H4 (cell line): ENCODE results near the gene IL9. TPM values are rescaled to one million over a fixed set of nuclear protein-coding genes. Genes with fewer than 3 reads are reported as not detected.

ENCODE experiments used
- DNase-seq: peaks from one replicate; pipeline ENCODE4 v3.0.0-alpha.2; 2015; ENCODE audit warnings: low spot score
- total RNA-seq: library from RNA; depleted of rRNA; stranded (reverse); fragments of >200 nt; shearing (Covaris generic); gene quantifications from 2 replicates; pipeline ENCODE4 v1.2.3, GENCODE V29; 2014

The IL9 gene
- total RNA-seq, 1 experiment from 2014 or later = not detected

DNA sequence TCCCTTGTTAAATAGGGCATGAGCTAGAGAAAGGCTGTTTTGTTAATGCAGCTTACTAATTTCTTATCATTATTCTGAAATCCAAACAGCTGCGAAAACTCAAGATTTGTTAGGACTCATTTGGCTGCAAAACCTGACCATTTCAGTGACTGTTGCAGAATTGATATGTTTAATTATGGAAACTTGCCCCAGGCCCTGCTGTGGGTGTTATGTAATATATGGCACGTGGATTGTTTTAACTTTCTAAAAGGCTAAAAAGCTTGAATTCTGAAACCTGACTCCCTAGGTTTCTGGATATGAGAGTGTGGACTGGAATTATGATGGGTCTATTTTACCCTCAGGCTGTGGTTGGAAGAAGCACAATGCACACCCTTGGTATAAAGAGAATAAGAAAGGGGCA is 4.4 kb downstream of the IL9 start:
- DNase-seq = peak; percentile 37

DNA sequence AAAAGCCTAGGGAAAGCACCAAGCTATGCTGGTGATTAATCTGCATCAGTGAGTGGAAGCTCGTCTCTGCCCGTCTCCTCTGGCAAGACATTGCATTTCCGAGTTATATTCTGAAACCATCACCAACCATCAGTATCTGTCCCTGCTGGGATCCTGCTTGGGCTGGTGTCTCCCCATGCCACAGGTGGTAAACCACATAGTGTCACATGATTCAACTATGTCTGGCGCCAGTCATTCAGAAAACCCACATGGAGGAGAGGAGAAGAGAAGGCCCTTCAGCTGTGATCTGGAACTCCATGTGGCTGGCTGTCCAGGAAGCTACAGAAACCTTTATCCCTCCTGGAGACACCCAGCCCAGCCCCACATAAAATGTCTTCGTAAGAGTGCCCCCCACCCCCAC is 4.8 kb downstream of the IL9 start:
- peak; percentile 55 for DNase-seq

DNA sequence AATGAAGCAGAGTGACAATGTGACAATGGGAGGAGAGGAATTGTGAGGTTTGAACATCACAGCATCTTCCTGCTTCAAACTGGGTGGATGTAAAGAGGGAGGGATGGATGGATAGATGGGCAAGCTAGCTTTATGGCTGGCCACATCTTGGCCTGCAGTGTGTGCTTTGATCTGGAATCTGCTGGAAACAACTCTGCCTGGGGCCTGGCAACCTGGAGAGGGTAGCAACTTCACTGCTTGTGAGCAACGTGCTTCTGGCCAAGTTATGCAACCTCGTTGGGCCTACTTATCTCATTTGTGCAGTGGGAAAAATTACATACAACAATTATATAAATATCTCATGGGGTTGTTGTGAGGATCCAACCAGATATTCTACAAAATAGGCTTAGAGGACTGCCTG is 5.3 kb downstream of the IL9 start:
- DNase-seq = no peak

DNA sequence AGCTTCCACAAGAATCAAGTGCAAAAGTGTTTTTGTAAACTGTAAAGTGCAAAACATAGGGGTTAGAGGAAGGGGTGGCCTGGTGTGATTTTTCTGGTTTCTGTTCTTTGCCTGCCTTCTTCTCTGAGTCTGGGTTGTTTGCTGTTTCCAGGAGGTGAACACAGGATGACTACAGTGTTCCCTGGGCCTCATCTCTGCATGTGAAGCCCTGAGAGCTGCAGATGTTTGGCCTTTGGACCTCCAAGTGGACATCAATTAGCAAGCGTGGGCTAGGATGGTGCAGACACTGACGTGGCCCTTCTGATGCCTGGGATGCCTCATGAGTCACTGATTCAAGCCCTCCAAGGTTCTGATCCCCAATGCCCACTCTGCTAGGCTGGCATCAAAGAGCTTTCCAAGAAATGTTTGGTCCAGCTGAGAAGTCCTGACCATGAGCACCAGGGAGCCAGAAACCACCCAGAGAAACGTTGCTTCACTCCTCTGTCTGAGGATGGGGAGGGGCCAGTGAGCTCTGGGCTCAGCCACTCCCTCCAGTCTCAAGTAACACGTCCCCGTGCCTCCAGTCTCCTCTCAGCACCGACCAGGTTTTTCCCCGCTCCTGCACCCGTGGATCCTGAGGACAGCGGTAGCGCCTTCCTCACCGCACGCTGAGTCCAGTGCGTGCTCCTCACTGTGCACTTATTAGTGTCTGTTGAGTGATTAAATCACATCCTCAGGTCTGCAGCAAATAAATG is 7.6 kb downstream of the IL9 start:
- DNase-seq = peak; percentile 67

DNA sequence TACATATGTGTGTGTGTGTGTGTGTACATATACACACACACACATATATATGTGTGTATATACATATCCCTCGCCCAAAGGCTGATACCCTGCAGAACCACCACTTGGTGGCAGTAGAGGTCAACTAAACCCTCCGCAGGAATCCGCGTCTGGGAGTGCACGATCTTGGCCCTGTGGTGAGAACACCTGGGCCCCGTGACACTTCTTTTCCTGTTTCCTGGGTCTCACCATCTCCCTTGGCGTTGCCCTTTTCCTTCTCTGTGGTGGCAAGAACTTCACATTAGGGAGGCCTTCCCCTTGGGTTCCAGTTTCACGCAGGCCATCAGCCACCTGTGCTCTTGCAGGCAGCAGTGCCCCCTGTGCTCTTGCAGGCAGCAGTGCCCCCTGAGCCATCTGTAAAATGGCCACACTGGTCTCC is 8.2 kb downstream of the IL9 start:
- peak; percentile 86 for DNase-seq

DNA sequence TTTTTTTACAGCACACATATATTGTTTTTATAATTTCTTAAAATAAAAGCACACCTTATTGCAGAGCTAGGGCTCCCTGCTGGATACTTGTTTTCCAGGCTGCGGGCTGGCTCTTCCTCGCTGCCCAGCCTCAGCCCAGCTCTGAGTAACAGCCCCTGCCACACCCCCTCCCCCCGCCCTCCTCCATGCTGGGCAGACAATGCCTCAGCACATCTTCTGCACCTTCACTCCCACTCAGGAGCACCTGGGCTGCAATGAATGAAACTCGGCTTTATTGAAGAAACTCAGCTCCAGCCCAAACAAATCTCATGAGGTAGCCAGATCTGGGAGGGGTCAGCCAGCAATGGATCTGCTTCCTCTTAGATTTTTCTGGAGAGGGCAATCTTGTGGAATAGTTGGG is 9.5 kb downstream of the IL9 start:
- DNase-seq = no peak

DNA sequence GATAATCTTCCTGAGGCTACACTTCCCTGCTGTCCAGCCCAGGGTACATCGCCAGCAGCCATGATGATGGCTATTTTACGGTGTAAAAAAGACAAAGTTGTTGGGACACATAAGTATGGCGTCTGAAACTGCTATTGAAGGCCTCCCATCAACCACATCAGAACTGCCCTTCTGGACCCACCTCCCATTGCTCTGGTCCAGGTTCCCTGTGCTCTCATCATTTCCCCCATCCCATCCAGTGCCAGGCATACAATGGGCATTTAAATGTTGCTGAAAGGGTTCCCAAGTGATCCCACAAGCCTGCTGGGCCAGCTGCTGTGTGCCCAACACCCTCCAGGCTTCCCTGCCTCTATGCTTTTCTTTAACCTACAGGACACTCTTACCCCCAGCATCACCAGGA is 10.6 kb downstream of the IL9 start:
- DNase-seq = no peak

DNA sequence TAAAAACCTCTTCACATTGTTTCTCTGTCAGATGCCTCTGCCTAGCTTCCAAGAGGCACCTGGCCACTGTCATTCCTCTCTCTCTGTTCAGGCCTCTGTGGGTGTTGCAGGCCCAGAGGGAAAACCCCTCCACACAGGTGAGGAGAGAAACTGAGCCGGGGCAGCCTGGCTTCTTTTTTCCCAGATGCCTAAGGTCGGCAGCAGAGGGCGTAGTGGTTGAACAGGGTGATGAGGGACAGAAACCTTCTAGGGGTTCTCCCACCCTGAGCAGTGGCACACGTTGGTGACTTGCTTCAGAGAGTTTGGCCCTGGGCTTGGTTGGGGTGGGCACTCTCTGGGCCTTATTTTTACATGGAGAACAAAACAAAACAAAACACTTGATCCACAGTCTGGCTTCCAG is 12.2 kb downstream of the IL9 start:
- DNase-seq = no peak

DNA sequence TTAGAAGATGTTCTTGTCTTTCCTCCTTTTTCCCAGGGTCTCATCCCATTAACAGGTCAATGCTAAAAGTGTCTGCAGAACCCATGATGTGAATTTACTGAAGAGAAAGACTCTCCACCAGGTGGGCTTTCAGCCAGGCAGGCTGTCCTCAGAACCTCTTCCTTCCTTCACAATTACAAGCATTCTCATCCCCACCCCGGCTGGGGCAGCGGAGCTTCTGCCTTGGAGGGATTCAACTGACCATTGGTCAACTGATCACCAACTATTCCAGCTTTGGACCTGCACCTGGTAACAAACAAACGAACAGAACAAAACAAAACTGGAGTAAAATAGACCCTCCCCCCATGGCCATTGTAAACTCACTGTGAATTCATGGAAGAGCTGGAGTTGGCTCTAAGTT is 12.6 kb downstream of the IL9 start:
- DNase-seq = no peak

DNA sequence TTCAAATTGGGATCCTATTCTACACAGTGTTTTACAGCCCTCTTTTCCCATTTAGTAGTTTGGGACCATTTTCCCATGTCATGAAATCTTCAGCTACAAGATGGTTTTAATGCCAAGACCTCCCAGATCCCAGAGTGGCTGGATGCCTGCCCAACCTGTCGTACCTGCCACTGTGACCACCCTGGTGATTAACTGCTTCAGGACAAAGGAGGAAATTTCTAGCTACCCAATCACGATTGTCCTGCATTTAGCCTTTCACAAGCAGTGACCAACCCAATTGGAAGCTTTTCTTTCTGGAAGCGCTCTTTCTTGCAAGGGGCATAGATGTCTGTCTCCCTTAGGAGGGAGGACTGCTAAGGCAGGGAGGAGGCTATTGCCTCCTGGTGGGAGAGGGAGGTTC is 13.8 kb downstream of the IL9 start:
- no peak for DNase-seq

DNA sequence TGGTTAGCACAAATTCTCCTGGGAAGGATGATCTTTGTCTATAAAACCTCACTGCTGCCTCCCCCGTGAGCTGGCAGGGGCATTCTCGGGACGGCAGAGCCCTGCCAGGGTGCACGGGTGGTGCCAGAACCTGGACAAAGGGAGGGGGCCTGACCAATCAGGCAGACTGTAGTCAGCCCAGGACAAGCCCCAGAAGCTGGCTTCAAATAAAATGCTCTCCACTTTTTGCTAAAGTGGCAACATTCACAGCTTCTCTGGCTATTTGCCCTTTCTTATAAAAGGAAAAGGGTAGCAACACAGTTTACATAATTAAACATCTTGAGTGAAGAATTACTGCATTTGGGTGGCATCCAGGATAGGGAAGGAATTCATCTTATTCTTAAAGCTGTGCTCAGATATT is 14.4 kb downstream of the IL9 start:
- DNase-seq = no peak

DNA sequence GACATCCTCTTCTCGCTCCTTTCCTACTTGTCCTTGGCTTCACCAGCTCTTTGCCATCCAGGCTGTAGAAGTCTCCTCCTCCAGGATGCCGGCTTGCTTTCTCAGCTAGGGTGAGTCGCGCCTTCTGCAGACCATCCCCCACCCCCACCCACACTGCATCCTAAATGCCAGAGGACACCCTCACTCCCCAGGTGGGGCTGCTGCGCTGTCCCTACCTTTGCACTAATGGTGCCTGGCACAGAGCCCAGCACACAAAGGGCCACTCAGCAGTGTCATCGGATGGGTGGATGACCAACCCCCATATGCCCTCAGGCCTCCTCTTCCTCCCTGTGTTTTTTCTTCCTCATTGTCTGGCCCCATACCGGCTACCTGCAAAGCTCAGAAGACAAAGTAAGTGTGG is 14.8 kb downstream of the IL9 start:
- DNase-seq = no peak

DNA sequence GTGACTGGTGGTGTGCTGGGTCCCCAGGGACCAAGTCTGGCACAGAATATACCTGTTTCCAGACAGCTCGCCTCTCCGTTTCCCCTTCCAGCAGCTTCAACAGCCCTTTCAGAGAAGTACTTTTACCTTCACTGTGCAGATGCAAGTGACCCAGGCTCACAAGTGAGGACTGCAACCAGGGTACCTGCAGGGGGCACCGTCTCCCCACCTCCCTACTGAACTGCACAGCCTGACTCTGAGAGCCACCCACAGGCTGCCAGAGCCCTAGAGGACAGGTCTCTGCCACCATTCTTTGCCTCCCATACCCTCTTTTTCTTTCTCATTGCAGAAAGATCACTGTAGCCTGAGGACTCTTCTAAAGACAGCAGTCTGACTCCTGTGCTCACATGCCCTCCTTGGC is 15.4 kb downstream of the IL9 start:
- DNase-seq = peak; percentile 57

DNA sequence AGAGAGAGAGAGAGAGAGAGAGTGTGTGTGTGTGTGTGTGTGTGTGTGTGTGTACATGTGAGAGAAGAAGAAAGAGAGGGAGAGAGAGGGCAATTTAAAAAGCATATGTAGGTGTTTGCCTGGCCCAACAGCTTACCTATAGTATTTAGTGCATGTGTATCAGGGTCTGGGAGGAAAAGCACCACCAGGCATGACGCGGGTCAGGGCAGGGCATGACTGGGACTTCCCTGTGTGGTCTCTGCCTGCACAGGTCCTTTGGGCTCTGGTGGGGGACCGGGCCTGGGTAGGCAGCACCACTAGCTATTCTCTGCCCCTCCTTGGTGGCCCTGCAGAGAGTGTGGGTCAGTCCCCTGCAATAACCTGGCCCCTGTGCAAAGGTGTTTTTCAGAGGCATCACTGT is 16.1 kb downstream of the IL9 start:
- no peak for DNase-seq

DNA sequence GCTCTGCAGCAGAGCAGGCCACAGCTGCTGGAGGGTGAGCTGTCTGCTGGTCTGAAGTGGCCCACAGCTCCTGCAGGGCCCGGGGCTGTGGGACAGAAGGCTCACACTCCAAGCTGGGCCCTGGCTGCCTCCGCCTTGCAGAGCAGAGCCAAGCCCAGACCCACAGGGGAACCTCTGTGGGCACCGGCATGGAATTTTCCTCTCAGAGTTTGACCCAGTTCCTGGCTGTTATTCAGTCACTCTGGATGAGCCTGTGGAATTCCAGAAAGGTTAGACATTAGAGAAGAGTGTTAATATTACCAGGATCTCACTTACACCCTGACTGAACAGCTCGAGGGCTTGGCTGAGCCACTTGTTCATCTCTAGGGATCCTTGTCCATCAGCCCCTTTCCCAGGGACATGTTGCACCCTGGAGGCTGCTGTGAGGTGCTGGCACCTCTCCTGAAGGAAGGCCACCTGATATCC is 17.5 kb downstream of the IL9 start:
- no peak for DNase-seq

DNA sequence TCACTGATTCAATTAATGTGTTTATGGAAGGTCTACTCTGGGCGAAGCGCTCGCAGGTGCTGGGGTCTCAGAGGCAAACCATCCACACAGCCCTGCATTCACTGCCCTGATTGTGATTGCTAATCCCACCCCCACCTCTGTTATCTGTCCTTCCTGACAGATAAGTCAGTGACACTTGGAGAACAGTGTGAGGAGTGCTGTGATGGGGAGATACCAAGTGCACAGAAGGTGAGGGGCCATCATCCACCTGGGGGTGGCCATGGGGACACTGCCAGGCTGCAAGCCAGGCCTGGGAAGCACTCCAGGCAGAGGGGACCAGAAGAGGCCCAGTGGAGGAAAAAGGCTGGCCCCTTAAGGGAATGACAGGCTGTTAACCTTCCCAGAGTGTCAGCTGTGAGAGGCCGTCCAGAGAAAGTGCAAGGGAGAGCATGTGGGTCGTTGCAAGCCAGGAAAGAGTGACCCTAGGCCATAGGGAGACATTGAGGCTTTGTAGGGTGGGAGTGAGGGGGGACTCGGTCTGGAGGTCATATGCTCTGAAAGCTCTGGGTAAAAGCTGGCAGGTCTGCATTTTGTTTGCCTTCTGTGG is 18.0 kb downstream of the IL9 start:
- DNase-seq = no peak

DNA sequence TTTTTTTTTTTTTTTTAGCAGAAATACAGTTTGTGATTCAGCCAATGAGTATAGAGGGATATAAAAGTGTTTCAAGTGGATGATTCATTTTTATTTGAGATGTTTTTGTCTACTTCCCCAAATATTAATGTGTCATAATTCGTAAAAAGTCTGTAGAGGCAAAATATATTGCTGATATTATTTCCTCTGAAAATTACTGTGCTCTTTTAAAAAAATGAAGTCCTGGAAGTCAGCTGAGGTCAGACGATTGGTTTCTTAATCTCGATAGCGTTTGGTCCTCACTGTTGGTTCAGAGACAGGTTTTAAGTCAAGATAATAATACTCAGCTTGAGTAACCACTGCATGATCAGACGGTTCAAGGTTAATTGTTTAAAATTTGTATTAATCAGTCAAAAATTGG is 19.5 kb downstream of the IL9 start:
- DNase-seq = no peak

DNA sequence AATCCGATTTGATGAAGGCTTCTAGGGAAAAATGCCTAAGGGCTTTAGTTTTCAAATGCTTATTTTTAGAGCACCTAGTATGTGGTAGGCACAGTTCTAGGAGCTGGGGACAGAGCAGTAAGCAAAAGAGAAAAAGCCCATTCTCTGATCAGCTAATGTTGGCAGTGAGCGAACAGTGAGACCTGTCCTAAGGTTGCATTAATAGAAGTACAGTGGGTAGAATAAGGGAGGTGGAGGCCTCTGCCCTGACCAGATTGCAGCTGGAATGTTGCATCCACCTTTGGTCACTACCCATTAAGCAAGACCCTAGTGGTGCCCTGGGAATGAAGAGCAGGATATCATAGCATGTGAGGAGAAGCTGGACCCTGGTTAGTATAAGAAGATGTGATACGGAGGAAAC is 20.1 kb downstream of the IL9 start:
- no peak for DNase-seq

DNA sequence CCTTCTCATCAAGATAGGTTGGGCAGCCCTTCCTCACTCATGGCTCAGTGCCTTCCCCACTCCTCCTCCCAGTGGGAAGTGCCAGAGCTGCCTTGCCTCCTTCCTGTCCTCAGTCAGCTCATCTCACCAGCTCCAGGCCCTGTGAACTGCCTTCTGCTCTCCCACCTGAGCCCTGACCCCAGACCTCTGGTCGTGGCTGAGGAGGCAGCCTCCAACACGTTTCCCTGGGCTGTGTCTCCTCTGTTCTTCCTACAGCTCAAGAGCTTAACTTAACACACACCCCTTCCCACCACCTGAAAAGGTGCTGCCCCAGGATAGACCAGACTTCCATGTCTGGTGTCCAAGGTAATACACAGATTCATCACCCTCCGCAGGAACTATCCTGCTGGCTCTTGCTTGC is 21.2 kb downstream of the IL9 start:
- no peak for DNase-seq

DNA sequence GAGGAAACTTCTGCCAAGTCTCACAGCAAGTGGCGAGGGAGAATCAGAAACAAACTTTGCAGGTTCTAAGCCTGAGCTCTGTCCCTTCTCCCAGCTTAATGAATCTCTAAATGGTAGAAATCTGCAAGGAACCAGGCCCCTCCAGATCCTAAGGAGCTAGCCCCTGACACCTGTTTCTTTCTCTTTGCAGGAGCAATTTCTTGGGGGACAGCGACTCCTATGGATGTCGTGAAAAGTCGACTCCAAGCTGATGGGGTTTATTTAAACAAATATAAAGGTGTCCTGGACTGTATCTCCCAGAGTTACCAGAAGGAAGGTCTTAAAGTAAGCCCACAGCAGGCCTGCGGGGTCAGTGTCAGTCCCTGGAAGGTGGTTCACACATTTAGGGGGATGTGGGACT is 21.8 kb downstream of the IL9 start:
- no peak for DNase-seq

DNA sequence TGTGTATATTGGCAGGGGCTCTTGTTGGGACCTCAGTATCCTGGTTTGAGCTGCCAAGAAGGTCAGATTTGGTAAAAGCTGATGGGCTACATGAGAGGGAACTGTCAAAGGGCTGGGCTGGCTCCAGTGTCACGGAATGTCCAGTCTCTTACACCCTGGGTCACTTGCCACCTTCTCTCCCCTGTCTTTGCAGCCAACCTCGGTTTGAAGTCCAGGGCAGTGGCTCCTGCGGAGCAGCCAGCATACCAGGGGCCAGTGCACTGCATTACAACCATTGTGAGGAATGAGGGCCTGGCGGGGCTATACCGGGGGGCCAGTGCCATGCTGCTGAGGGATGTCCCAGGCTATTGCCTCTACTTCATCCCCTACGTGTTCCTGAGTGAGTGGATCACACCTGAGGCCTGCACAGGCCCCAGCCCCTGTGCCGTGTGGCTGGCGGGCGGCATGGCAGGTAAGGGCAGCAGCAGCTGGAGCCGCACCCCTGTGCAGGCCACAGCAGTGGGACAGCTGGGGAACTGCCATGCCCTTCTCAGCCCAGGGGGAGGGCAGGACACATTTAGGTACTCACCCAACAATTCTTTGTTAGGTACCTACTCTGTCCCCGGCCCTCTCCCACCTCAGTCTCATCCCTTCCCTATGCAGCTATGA is 24.2 kb downstream of the IL9 start:
- DNase-seq = no peak

DNA sequence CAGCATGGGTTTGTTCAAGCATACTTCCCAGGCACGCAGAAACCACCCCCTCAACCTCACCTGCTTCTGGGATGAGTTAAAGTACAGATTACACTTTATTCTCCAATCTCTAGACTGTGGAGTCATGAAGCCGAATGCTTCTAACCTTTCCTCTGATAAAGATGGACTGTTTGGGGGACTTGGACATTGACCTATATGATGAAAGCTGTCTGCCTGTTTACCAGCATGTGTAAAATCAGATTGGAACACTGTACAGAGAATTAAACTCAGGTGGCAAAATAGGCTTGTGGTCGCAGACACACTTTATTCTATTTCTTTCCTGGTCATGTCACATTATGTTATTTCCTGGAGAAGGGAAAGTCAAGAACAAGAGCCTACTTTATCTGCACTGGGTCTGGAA is 25.7 kb downstream of the IL9 start:
- no peak for DNase-seq

DNA sequence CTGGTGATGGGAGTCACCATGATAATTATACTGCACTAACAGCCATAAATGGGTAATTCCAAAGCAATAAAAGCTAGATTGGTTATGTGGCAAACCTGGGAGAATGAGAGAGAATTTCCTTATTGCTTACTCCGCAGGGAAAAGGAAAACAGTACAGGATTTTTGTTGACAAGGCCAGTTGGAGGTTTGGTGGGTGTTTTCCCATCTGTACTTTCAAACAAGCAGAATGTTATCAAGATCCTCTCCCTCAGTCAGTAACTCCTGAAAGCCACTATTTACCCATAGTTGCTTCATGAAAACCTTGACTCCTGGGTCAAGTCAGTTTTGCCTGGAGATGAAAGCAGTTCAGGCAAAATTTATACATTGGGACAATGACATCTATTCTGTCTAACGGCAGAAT is 26.4 kb downstream of the IL9 start:
- no peak for DNase-seq
